Measurements from ENCODE around the gene E2F4. TPM values are rescaled to one million over a fixed set of nuclear protein-coding genes. Genes with fewer than 3 reads are reported as not detected.

E2F4 gene
- total and polyA plus RNA-seq, 11 donors, result 25.2 to 71.3 (median 33.7) TPM

GRCh38 chr16:67229906-67230808, 38.2 kb downstream of the E2F4 start:
- peak in 3 of 5 donors; percentile 24 to 50 (median 27) for DNase-seq
- 90 to 94% (median 92%) methylated on average over 22 to 32 of the region's 32 CpGs for WGBS, 4 donors

GRCh38 chr16:67230809-67231660, 39.1 kb downstream of the E2F4 start:
- H3K9me3 ChIP-seq, result no peaks in the 10 kb centered on the region
- TF ChIP-seq POLR2A (IDR thresholded peaks at IDR 0.05), result no peak
- no peak for TF ChIP-seq CTCF (IDR thresholded peaks at IDR 0.05)
- intact Hi-C loops (cut with DNase I), result loop anchor here in 1 of 10 donors (10.0 kb wide), 1 partner anchor 794 kb away; the partner anchor contains the start of genes DDX28 and DUS2
- no peak for ATAC-seq
- 87 to 96% (median 89%) methylated on average over 8 to 12 of the region's 12 CpGs for WGBS, 4 donors
- H3K4me1 ChIP-seq, result peaks cover 2 to 18% (median 12%) of the 10 kb centered on the region in 12 donors
- no peaks in the 10 kb centered on the region for H3K27me3 ChIP-seq
- peaks cover 0 to 81% (median 78%) of the 10 kb centered on the region in 9 donors for H3K36me3 ChIP-seq
- no peak overlapping the region for H3K27ac ChIP-seq
- peak in 3 of 5 donors; percentile 14 to 46 (median 19) for DNase-seq
- H3K4me3 ChIP-seq, result no peak overlapping the region

More at GRCh38 chr16:67229906-67230808, 38.2 kb downstream of the E2F4 start:
- intact Hi-C loops (cut with DNase I), result loop anchor here in 5 of 10 donors (5.0 to 10.0 kb wide), 2 partner anchors 38 to 795 kb away; partner anchors contain the start of genes E2F4 (in 4 of the 5), EXOC3L1 (in 4 of the 5), DDX28 (in 1 of the 5) and DUS2 (in 1 of the 5)
- peaks cover 2 to 22% (median 16%) of the 10 kb centered on the region in 12 donors for H3K4me1 ChIP-seq
- no peak overlapping the region for H3K27ac ChIP-seq
- no peak overlapping the region for H3K4me3 ChIP-seq
- TF ChIP-seq POLR2A (IDR thresholded peaks at IDR 0.05) (no peak), CTCF (IDR thresholded peaks at IDR 0.05) (no peak)
- no peak for ATAC-seq
- no peaks in the 10 kb centered on the region for H3K9me3 ChIP-seq
- no peaks in the 10 kb centered on the region for H3K27me3 ChIP-seq
- H3K36me3 ChIP-seq, result peaks cover 0 to 73% (median 69%) of the 10 kb centered on the region in 9 donors

- Histone ChIP-seq H3K36me3 (peaks cover 0 to 100% (median 97%) of the 10 kb centered on the region in 9 donors), H3K9me3 (no peaks in the 10 kb centered on the region), H3K27ac (no peak overlapping the region), H3K4me3 (no peak overlapping the region), H3K27me3 (no peaks in the 10 kb centered on the region), H3K4me1 (peaks cover 0 to under 1% (median 0%) of the 10 kb centered on the region in 12 donors)
- 60 to 78% (median 75%) methylated on average over 5 to 7 of the region's 7 CpGs for WGBS, 4 donors
- TF ChIP-seq POLR2A (IDR thresholded peaks at IDR 0.05), result no peak
- no peak for TF ChIP-seq CTCF (IDR thresholded peaks at IDR 0.05)
- intact Hi-C loops (cut with DNase I), result loop anchor here in 1 of 10 donors (10.0 kb wide), 1 partner anchor 791 kb away; the partner anchor contains the start of genes DDX28 and DUS2
- ATAC-seq, result no peak
- DNase-seq, result peak in 3 of 5 donors; percentile 18 to 28 (median 22)
Measured at GRCh38 chr16:67233596-67233995, 41.6 kb downstream of the E2F4 start.

Measured in heart left ventricle (tissue), 16 donors.